GM23248 (cell line): ENCODE results near the gene SLC15A1.

Experiments used
- EZH2 ChIP-seq: fragments of 200-600 bp; sonication (generic); IDR thresholded peaks from 2 replicates; pipeline ENCODE4 v1.6.1; 2018; ENCODE audit warnings: antibody characterized with exemption, mild to moderate bottlenecking; ENCODE audit not compliant: insufficient read depth, poor library complexity, severe bottlenecking
- EZH2phosphoT487 ChIP-seq: fragments of 200-600 bp; sonication (generic); IDR thresholded peaks from 2 replicates; pipeline ENCODE4 v1.6.1; 2018; ENCODE audit warnings: antibody characterized with exemption, moderate library complexity, mild to moderate bottlenecking, low read depth; ENCODE audit not compliant: insufficient read depth

DNA sequence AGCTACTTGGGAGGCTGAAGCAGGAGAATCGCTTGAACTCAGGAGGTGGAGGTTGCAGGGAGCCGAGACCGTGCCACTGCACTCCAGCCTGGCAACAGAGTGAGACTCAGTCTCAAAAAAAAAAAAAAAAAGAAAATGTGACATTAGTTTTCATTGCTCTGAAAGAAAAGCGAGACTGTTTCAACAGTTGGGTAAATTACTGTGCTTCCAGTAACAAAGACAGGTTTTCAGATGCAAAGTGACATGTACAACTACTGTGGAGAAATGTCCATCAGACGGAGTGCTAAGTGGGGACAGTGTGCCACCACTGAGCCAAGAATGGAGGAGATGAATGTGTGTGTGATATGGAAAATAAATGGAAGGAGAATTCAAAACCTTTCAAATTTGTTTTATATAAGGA is 24.2 kb upstream of the SLC15A1 start:
- TF ChIP-seq EZH2: no peak
- TF ChIP-seq EZH2phosphoT487: no peak
